Right lobe of liver (tissue), 6 donors: Measurements from ENCODE around the gene GNL3. TPM values are rescaled to one million over a fixed set of nuclear protein-coding genes. Genes with fewer than 3 reads are reported as not detected.

Source experiments
- ATAC-seq, 4 donors: fragments of 200-7000 bp; cut with Tn5 transposase; one replicate each; pipeline ENCODE4 v1.9.1; 2020; ENCODE audit warnings: mild to moderate bottlenecking in 4 of 4, moderate library complexity in 4 of 4
- DNase-seq, 3 donors: peaks; one replicate each; pipeline ENCODE4 v3.0.0-alpha.2; 2020
- H3K27ac ChIP-seq, 3 donors: fragments of 200-600 bp; one replicate each; pipeline ENCODE4 v1.8.0; 2022
- H3K27me3 ChIP-seq, 2 donors: fragments of 200-600 bp; one replicate each; pipeline ENCODE4 v1.8.0; 2022
- H3K36me3 ChIP-seq, 4 donors: fragments of 200-600 bp; sonication (generic) in 1 of 4; one replicate each; pipeline versions ENCODE4 v1.5.1 to v1.8.0; 2017 to 2022; ENCODE audit warnings: control low read depth in 1 of 4
- H3K4me1 ChIP-seq, 4 donors: fragments of 200-600 bp; sonication (generic) in 1 of 4; one replicate each; pipeline versions ENCODE4 v1.5.1 to v1.8.0; 2017 to 2022; ENCODE audit warnings: control low read depth in 1 of 4
- H3K4me3 ChIP-seq, 3 donors: fragments of 200-600 bp; one replicate each; pipeline ENCODE4 v1.8.0; 2022
- H3K9me3 ChIP-seq, 4 donors: fragments of 200-600 bp; sonication (generic) in 1 of 4; one replicate each; pipeline versions ENCODE4 v1.5.1 to v1.8.0; 2017 to 2022; ENCODE audit warnings: control low read depth in 1 of 4
- POLR2A ChIP-seq: fragments of 450-650 bp; IDR thresholded peaks from one replicate; pipeline ENCODE4 v1.6.1; 2017; ENCODE audit warnings: antibody characterized with exemption, mild to moderate bottlenecking
- WGBS: methylation state at CpG from one replicate; pipeline ENCODE4 v1.1.6; 2018; ENCODE audit warnings: low coverage, low lambda C conversion rate; ENCODE audit not compliant: insufficient coverage; ENCODE audit errors: missing lambda C conversion rate; 5-methylcytosine and 5-hydroxymethylcytosine counted together
- intact Hi-C, 2 donors: fragments of 100-400 bp; cut with DNase I; formaldehyde crosslinking; loops; one replicate each; pipeline versions ENCODE4 v1.11.2 to v1.14.1; 2022
- total RNA-seq, 6 experiments: library from RNA; depleted of rRNA in 2 of 6; stranded (reverse); fragments of >200 nt in 2 of 6; fragmentation: NEBNext Ultra II Directional in 3 of 6; extraction: Animal tissue kit (Norgen Biotek cat#: 25700) in 3 of 6; gene quantifications; one replicate each; pipeline versions ENCODE4 v1.1.0 to v1.2.4, GENCODE V29; 2016 to 2023
- TF ChIP-seq, protein P1 (sequence below), 4 donors: fragments of 200-600 bp in 3 of 4; fragments of 450-650 bp in 1 of 4; IDR thresholded peaks; one replicate each; pipeline versions ENCODE4 v1.5.1 to v1.8.0; 2016 to 2022; ENCODE audit warnings: antibody characterized with exemption in 4 of 4, mild to moderate bottlenecking in 2 of 4
- donor health status: DM: no; HTN: yes; CAD: no.
- donor health status: DM: no; HTN: no; CAD: no.
- donor health status: DM: no; HTN: no; CAD: no.
- donor health status: DM: no; HTN: yes; CAD: no.
- donor health status: DM: no; HTN: yes; CAD: no.

The GNL3 gene
- total RNA-seq, 6 experiments from 2014 or later: 20.0 to 86.2 (median 41.7) TPM

- no peak for DNase-seq
- H3K9me3 ChIP-seq: no peaks in the 10 kb centered on the region
- no peak for ATAC-seq
- WGBS: 60% methylated on average over 6 of the region's 14 CpGs
- H3K27ac ChIP-seq: no peak overlapping the region
- H3K4me1 ChIP-seq: no peaks in the 10 kb centered on the region
- intact Hi-C loops: no loop called here
- no peak overlapping the region for H3K4me3 ChIP-seq
- H3K36me3 ChIP-seq: peaks cover 0 to 35% (median 17%) of the 10 kb centered on the region in 4 donors
- no peaks in the 10 kb centered on the region for H3K27me3 ChIP-seq
- no peak for TF ChIP-seq POLR2A
- TF ChIP-seq, protein P1, sequence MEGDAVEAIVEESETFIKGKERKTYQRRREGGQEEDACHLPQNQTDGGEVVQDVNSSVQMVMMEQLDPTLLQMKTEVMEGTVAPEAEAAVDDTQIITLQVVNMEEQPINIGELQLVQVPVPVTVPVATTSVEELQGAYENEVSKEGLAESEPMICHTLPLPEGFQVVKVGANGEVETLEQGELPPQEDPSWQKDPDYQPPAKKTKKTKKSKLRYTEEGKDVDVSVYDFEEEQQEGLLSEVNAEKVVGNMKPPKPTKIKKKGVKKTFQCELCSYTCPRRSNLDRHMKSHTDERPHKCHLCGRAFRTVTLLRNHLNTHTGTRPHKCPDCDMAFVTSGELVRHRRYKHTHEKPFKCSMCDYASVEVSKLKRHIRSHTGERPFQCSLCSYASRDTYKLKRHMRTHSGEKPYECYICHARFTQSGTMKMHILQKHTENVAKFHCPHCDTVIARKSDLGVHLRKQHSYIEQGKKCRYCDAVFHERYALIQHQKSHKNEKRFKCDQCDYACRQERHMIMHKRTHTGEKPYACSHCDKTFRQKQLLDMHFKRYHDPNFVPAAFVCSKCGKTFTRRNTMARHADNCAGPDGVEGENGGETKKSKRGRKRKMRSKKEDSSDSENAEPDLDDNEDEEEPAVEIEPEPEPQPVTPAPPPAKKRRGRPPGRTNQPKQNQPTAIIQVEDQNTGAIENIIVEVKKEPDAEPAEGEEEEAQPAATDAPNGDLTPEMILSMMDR (IDR thresholded peaks at IDR 0.05): no peak
Measured at GRCh38 chr3:52731590-52731989, 45.8 kb downstream of the GNL3 start.

- peaks cover 0 to 51% (median 16%) of the 10 kb centered on the region in 4 donors for H3K36me3 ChIP-seq
Measured at GRCh38 chr3:52733256-52733891, 47.5 kb downstream of the GNL3 start.

DNA sequence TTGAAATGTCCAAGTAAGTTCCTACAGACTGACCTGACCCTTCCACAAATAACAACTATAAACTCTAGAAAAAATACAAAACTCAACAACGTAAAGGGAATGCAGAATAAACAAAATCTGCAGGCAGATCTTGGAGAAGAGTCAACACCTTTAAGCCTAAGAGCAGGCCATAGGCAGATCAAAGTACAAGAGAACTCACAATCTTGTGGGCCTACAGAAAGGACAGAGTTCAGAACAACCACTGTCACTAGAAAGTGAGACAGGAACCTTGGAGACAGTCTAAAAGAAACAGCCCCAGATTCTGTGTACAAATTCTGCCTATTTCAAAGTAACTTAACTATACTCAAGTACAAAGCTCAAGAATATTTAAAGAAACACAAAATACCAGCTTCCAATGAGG lies 53.9 kb downstream of the GNL3 start:
- Histone ChIP-seq H3K4me1 (peaks cover 0 to 12% (median 5%) of the 10 kb centered on the region in 4 donors), H3K36me3 (peaks cover 5 to 71% (median 26%) of the 10 kb centered on the region in 4 donors), H3K4me3 (no peak overlapping the region), H3K27me3 (no peaks in the 10 kb centered on the region), H3K9me3 (no peaks in the 10 kb centered on the region), H3K27ac (no peak overlapping the region)
- no peak for TF ChIP-seq POLR2A
- TF ChIP-seq, protein P1 (IDR thresholded peaks at IDR 0.05): no peak
- intact Hi-C loops: loop anchor here in 1 of 2 donors (10.0 kb wide), 1 partner anchor 65 kb away; no protein-coding TSS in a partner anchor
- 29% methylated on average over 1 of the region's 1 CpG for WGBS
- ATAC-seq (peak in 1 of 4 donors; percentile 61), DNase-seq (no peak)

More at GRCh38 chr3:52733256-52733891, 47.5 kb downstream of the GNL3 start:
- TF ChIP-seq, protein P1 (IDR thresholded peaks at IDR 0.05): no peak
- TF ChIP-seq POLR2A: no peak
- Histone ChIP-seq H3K27me3 (no peaks in the 10 kb centered on the region), H3K4me3 (no peak overlapping the region), H3K9me3 (no peaks in the 10 kb centered on the region), H3K4me1 (no peaks in the 10 kb centered on the region), H3K27ac (no peak overlapping the region)
- WGBS: 84% methylated on average over 9 of the region's 10 CpGs
- intact Hi-C loops: no loop called here
- DNase-seq (no peak), ATAC-seq (no peak)

- Histone ChIP-seq H3K9me3 (no peaks in the 10 kb centered on the region), H3K27ac (no peak overlapping the region), H3K4me3 (no peak overlapping the region), H3K4me1 (peaks cover 0 to 12% (median 5%) of the 10 kb centered on the region in 4 donors), H3K36me3 (peaks cover 0 to 78% (median 39%) of the 10 kb centered on the region in 4 donors), H3K27me3 (no peaks in the 10 kb centered on the region)
- DNase-seq: no peak
- 74% methylated on average over 3 of the region's 3 CpGs for WGBS
- TF ChIP-seq, protein P1 (IDR thresholded peaks at IDR 0.05): peak; percentile 64 to 70 (median 68)
- TF ChIP-seq POLR2A: no peak
- intact Hi-C loops: loop anchor here in 1 of 2 donors (10.0 kb wide), 1 partner anchor 62 kb away; no protein-coding TSS in a partner anchor
- peak; percentile 81 to 86 (median 82) for ATAC-seq
Measured at GRCh38 chr3:52742418-52743041, 56.7 kb downstream of the GNL3 start.
